Measurements from ENCODE around the gene PIGU.

Gene PIGU

GRCh38 chr20:34534391-34535165, 142.3 kb downstream of the PIGU start:
- Histone ChIP-seq H3K27ac (replicated peaks) (no peak overlapping the region), H3K4me3 (replicated peaks; ENCODE audit: insufficient read depth, low read length) (no peak overlapping the region), H3K27me3 (ENCODE audit: insufficient read depth, poor library complexity, severe bottlenecking) (no peaks in the 10 kb centered on the region)
- no peak for DNase-seq (ENCODE audit: low read depth in 1 of 2, low spot score in 1 of 2)
- TF ChIP-seq GABPA (IDR thresholded peaks at IDR 0.05; ENCODE audit: low read depth) (no peak), REST (IDR thresholded peaks at IDR 0.05; ENCODE audit: insufficient replicate concordance, low read depth) (no peak), CTCF (IDR thresholded peaks at IDR 0.05; ENCODE audit: insufficient read depth, low read length) (no peak)

- no peak overlapping the region for H3K4me3 ChIP-seq (replicated peaks; ENCODE audit: insufficient read depth, low read length)
Measured at GRCh38 chr20:34532756-34533155, 144.1 kb downstream of the PIGU start.

More at GRCh38 chr20:34532756-34533155, 144.1 kb downstream of the PIGU start:
- TF ChIP-seq REST (IDR thresholded peaks at IDR 0.05; ENCODE audit: insufficient replicate concordance, low read depth) (no peak), POLR2AphosphoS5 (IDR thresholded peaks at IDR 0.05; ENCODE audit: low read depth) (no peak), CTCF (IDR thresholded peaks at IDR 0.05; ENCODE audit: insufficient read depth, low read length) (no peak), GABPA (IDR thresholded peaks at IDR 0.05; ENCODE audit: low read depth) (no peak), SPI1 (IDR thresholded peaks at IDR 0.05; ENCODE audit: borderline replicate concordance, low read depth) (no peak)
- Histone ChIP-seq H3K27ac (replicated peaks) (no peak overlapping the region), H3K27me3 (ENCODE audit: insufficient read depth, poor library complexity, severe bottlenecking) (no peaks in the 10 kb centered on the region)
- DNase-seq (ENCODE audit: low read depth in 1 of 2, low spot score in 1 of 2), result no peak

Measured in HL-60 (cell line).